Body of pancreas (tissue), 4 donors: ENCODE results near the gene ME1.

Source experiments
- POLR2A ChIP-seq, 3 donors: fragments of 450-650 bp; IDR thresholded peaks; one replicate each; pipeline ENCODE4 v1.6.1; 2016; ENCODE audit warnings: antibody characterized with exemption in 3 of 3, mild to moderate bottlenecking in 2 of 3
- TF ChIP-seq, protein P1 (sequence below), 7 experiments: fragments of 450-650 bp in 4 of 7; fragments of 200-600 bp in 3 of 7; sonication (generic) in 3 of 7; IDR thresholded peaks; one replicate each; pipeline ENCODE4 v1.5.1; 2016 to 2019; ENCODE audit warnings: antibody characterized with exemption in 7 of 7

DNA sequence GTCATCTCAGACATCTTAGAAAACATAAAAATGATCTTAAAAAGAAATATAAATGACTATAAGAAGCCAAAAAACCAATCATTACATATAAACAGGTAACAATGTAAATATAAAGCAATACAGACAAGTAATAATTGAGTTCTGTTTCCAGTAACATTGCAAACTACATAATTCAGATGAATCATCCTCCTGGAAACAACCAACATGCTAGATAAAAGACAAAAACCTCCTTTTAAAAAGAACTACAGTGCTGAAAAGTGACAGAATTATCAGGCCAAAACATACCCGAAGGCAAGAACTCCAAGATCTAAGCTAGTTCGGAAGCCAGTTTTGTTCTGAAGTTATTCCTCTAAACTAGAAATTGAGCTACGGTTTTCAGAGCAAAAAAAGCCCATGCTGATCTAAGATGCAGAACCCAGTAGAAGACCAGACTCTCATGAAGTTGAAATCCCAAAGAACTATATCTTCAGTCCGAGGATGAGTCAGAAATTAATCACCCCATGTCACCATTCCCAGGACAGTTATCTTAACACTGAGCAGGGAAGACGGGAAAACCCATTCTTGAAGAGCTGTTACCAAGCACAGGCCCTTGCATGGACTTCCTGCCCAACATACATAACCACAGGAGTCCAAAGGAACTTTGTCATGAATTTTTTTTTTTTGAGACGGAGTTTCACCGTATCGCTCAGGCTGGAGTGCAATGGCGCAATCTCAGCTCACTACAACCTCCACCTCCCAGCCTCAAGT lies 247.6 kb downstream of the ME1 start:
- TF ChIP-seq, protein P1, sequence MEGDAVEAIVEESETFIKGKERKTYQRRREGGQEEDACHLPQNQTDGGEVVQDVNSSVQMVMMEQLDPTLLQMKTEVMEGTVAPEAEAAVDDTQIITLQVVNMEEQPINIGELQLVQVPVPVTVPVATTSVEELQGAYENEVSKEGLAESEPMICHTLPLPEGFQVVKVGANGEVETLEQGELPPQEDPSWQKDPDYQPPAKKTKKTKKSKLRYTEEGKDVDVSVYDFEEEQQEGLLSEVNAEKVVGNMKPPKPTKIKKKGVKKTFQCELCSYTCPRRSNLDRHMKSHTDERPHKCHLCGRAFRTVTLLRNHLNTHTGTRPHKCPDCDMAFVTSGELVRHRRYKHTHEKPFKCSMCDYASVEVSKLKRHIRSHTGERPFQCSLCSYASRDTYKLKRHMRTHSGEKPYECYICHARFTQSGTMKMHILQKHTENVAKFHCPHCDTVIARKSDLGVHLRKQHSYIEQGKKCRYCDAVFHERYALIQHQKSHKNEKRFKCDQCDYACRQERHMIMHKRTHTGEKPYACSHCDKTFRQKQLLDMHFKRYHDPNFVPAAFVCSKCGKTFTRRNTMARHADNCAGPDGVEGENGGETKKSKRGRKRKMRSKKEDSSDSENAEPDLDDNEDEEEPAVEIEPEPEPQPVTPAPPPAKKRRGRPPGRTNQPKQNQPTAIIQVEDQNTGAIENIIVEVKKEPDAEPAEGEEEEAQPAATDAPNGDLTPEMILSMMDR (IDR thresholded peaks at IDR 0.05) = no peak
- TF ChIP-seq POLR2A (IDR thresholded peaks at IDR 0.05) = no peak
